IMR-90 (cell line): ENCODE results near the gene XRCC3. TPM values are rescaled to one million over a fixed set of nuclear protein-coding genes. Genes with fewer than 3 reads are reported as not detected.

Experiments used
- ATAC-seq: fragments of 200-7000 bp; cut with Tn5 transposase; 2 replicates; pipeline ENCODE4 v1.9.1; 2020; ENCODE audit warnings: low read depth, mild to moderate bottlenecking, moderate library complexity
- BruUV-seq: library from RNA; stranded (reverse); fragments of 400-500 nt; replicated peaks from 2 replicates; lab custom pipeline; 2021; lab: Mats Ljungman, UMichigan
- CTCF ChIA-PET: fragments of 300-600 bp; formaldehyde crosslinking; extraction: SDS; loops from one replicate; lab custom pipeline; 2021; ENCODE audit warnings: antibody characterized with exemption; lab: Yijun Ruan, JAX
- POLR2A ChIA-PET: fragments of 300-600 bp; sonication (Branson Sonifier 250); formaldehyde crosslinking; loops from one replicate; lab custom pipeline; 2022; ENCODE audit warnings: antibody characterized with exemption; ENCODE audit not compliant: unreplicated experiment; lab: Charles Lee
- DNase-seq: peaks from one replicate; pipeline ENCODE4 v3.0.0; 2013
- H2AFZ ChIP-seq: replicated peaks from 2 replicates; pipeline ENCODE3; 2013; ENCODE audit warnings: low read length, mild to moderate bottlenecking; ENCODE audit not compliant: poor library complexity
- H2AK5ac ChIP-seq: 2 replicates; pipeline ENCODE4 v1.6.1; 2013; ENCODE audit warnings: low read depth, low read length, inconsistent platforms
- H2AK9ac ChIP-seq: replicated peaks from 2 replicates; pipeline ENCODE3; 2013; ENCODE audit warnings: mild to moderate bottlenecking, low read depth, low read length, moderate library complexity; ENCODE audit not compliant: poor library complexity
- H2BK120ac ChIP-seq: 2 replicates; pipeline ENCODE4 v1.6.1; 2013; ENCODE audit warnings: low read depth, low read length, inconsistent platforms
- H2BK15ac ChIP-seq: 3 replicates; pipeline ENCODE4 v1.6.1; 2013; ENCODE audit warnings: low read depth, low read length, inconsistent platforms
- H2BK20ac ChIP-seq: 2 replicates; pipeline ENCODE4 v1.6.1; 2013; ENCODE audit warnings: low read depth, mild to moderate bottlenecking, inconsistent platforms, low read length, moderate library complexity
- H2BK5ac ChIP-seq: 2 replicates; pipeline ENCODE4 v1.6.1; 2013; ENCODE audit warnings: mild to moderate bottlenecking, low read depth, low read length, inconsistent platforms; ENCODE audit not compliant: poor library complexity, severe bottlenecking
- H3K14ac ChIP-seq: replicated peaks from 2 replicates; pipeline ENCODE4 v1.6.1; 2013; ENCODE audit warnings: low read depth, low read length, inconsistent platforms
- H3K18ac ChIP-seq: 2 replicates; pipeline ENCODE4 v1.6.1; 2013; ENCODE audit warnings: low read depth, low read length, control low read depth
- H3K23ac ChIP-seq: 2 replicates; pipeline ENCODE4 v1.6.1; 2013; ENCODE audit warnings: low read depth, low read length, inconsistent platforms
- H3K27ac ChIP-seq: 2 replicates; pipeline ENCODE4 v1.5.1; 2013; ENCODE audit warnings: mild to moderate bottlenecking, control low read depth, low read length; ENCODE audit not compliant: insufficient read depth
- H3K27me3 ChIP-seq: 2 replicates; pipeline ENCODE4 v1.6.1; 2013; ENCODE audit warnings: low read length; ENCODE audit not compliant: control insufficient read depth, insufficient read depth
- H3K36me3 ChIP-seq: 2 replicates; pipeline ENCODE4 v1.6.1; 2013; ENCODE audit warnings: low read length, mixed read lengths; ENCODE audit not compliant: control insufficient read depth, insufficient read depth
- H3K4ac ChIP-seq: 2 replicates; pipeline ENCODE4 v1.6.1; 2013; ENCODE audit warnings: low read depth, low read length, inconsistent platforms
- H3K4me1 ChIP-seq: 2 replicates; pipeline ENCODE4 v1.6.1; 2013; ENCODE audit warnings: low read length, mixed read lengths; ENCODE audit not compliant: control insufficient read depth, insufficient read depth
- H3K4me2 ChIP-seq: 2 replicates; pipeline ENCODE4 v1.6.1; 2013; ENCODE audit warnings: low read depth, mild to moderate bottlenecking, control low read depth, low read length, moderate library complexity
- H3K4me3 ChIP-seq: 2 replicates; pipeline ENCODE4 v1.5.1; 2013; ENCODE audit warnings: low read depth, mild to moderate bottlenecking, control low read depth, low read length, moderate library complexity; ENCODE audit not compliant: insufficient read depth
- H3K56ac ChIP-seq: 2 replicates; pipeline ENCODE4 v1.6.1; 2013; ENCODE audit warnings: low read length, inconsistent platforms; ENCODE audit not compliant: insufficient read depth; ENCODE audit errors: extremely low read depth
- H3K79me1 ChIP-seq, 2 experiments: 2 replicates each; pipeline ENCODE4 v1.6.1; 2013; ENCODE audit warnings: low read length in 2 of 2, inconsistent platforms in 1 of 2, low read depth in 1 of 2
- H3K9ac ChIP-seq: 2 replicates; pipeline ENCODE4 v1.6.1; 2013; ENCODE audit warnings: low read depth, low read length, control low read depth
- H3K9me1 ChIP-seq: 2 replicates; pipeline ENCODE4 v1.6.1; 2013; ENCODE audit warnings: low read length, inconsistent platforms; ENCODE audit not compliant: insufficient read depth
- H3K9me3 ChIP-seq: 2 replicates; pipeline ENCODE4 v1.6.1; 2013; ENCODE audit warnings: low read length; ENCODE audit not compliant: control insufficient read depth, insufficient read depth
- H4K20me1 ChIP-seq: 2 replicates; pipeline ENCODE4 v1.6.1; 2013; ENCODE audit warnings: low read length, inconsistent platforms; ENCODE audit not compliant: insufficient read depth
- H4K5ac ChIP-seq: 2 replicates; pipeline ENCODE4 v1.6.1; 2013; ENCODE audit warnings: mild to moderate bottlenecking, low read depth, low read length, control low read depth
- H4K8ac ChIP-seq, 2 experiments: 2 replicates each; pipeline ENCODE4 v1.6.1; 2013; ENCODE audit warnings: low read depth in 2 of 2, low read length in 2 of 2, control low read depth in 1 of 2, inconsistent platforms in 1 of 2
- H4K91ac ChIP-seq: 2 replicates; pipeline ENCODE4 v1.6.1; 2013; ENCODE audit warnings: low read depth, low read length, inconsistent platforms; ENCODE audit not compliant: insufficient read depth
- BHLHE40 ChIP-seq: fragments of 150-350 bp; IDR thresholded peaks from 2 replicates; pipeline ENCODE4 v1.6.1; 2016; ENCODE audit warnings: mild to moderate bottlenecking, low read depth, low read length
- CEBPB ChIP-seq: IDR thresholded peaks from 2 replicates; pipeline ENCODE4 v1.6.1; 2012; ENCODE audit warnings: low read depth, low read length, improper control_type of control experiment
- CHD1 ChIP-seq: IDR thresholded peaks from 2 replicates; pipeline ENCODE4 v1.6.1; 2012; ENCODE audit warnings: low read depth, low read length, improper control_type of control experiment
- FOS ChIP-seq: fragments of 150-350 bp; IDR thresholded peaks from 2 replicates; pipeline ENCODE4 v1.6.1; 2016; ENCODE audit warnings: low read depth, low read length
- MAFK ChIP-seq: IDR thresholded peaks from 2 replicates; pipeline ENCODE4 v1.6.1; 2012; ENCODE audit warnings: low read depth, low read length, improper control_type of control experiment
- MAZ ChIP-seq: IDR thresholded peaks from 2 replicates; pipeline ENCODE4 v1.6.1; 2012; ENCODE audit warnings: low read depth, mild to moderate bottlenecking, low read length, improper control_type of control experiment, moderate library complexity, borderline replicate concordance
- MXI1 ChIP-seq: IDR thresholded peaks from 2 replicates; pipeline ENCODE4 v1.6.1; 2012; ENCODE audit warnings: low read depth, mild to moderate bottlenecking, low read length, moderate library complexity, borderline replicate concordance
- NFE2L2 ChIP-seq: fragments of 150-350 bp; IDR thresholded peaks from 2 replicates; pipeline ENCODE4 v1.6.1; 2016; ENCODE audit warnings: low read depth, mild to moderate bottlenecking, low read length
- POLR2A ChIP-seq: IDR thresholded peaks from 2 replicates; pipeline ENCODE4 v1.6.1; 2012; ENCODE audit warnings: mild to moderate bottlenecking, low read depth, low read length
- RAD21 ChIP-seq: IDR thresholded peaks from 2 replicates; pipeline ENCODE4 v1.6.1; 2012; ENCODE audit warnings: low read length, improper control_type of control experiment
- RCOR1 ChIP-seq: IDR thresholded peaks from 2 replicates; pipeline ENCODE4 v1.6.1; 2012; ENCODE audit warnings: mild to moderate bottlenecking, low read length, improper control_type of control experiment; ENCODE audit not compliant: insufficient replicate concordance
- RFX5 ChIP-seq: IDR thresholded peaks from 2 replicates; pipeline ENCODE4 v1.8.0; 2012; ENCODE audit warnings: low read depth, mild to moderate bottlenecking, low read length, moderate library complexity
- SMC3 ChIP-seq: fragments of 150-350 bp; IDR thresholded peaks from 2 replicates; pipeline ENCODE4 v1.6.1; 2016; ENCODE audit warnings: low read depth, mild to moderate bottlenecking, antibody characterized with exemption, low read length, moderate library complexity
- WGBS, 2 experiments: methylation state at CpG; one replicate each; pipeline versions ENCODE4 v1.1.5 to v1.1.7; 2013; ENCODE audit warnings: missing lambda C conversion rate in 2 of 2; ENCODE audit not compliant: insufficient read length in 1 of 2; ENCODE audit errors: extremely low coverage in 2 of 2; 5-methylcytosine and 5-hydroxymethylcytosine counted together
- dilution Hi-C: fragments of 300-500 bp; cut with HindIII; formaldehyde crosslinking; loops from one replicate; pipeline ENCODE4 v1.14.3; 2018; ENCODE audit warnings: low sequenced_read_pairs; ENCODE audit not compliant: unreplicated experiment
- in situ Hi-C: fragments of 300-500 bp; cut with MboI; formaldehyde crosslinking; loops from 3 replicates; pipeline ENCODE4 v1.14.3; 2019; ENCODE audit warnings: low sequenced_read_pairs, inconsistent platforms, mixed read lengths
- intact Hi-C: fragments of 100-400 bp; cut with micrococcal nuclease; formaldehyde crosslinking; loops from 2 replicates; pipeline ENCODE4 v1.10.0; 2022
- polyA plus RNA-seq, 3 experiments: library from polyadenylated mRNA; depleted of rRNA; stranded (reverse); fragments of >200 nt; gene quantifications; 2 replicates each; pipeline ENCODE4 v1.2.3, GENCODE V29; 2012; ENCODE audit warnings: low replicate concordance in 1 of 3
- total RNA-seq: library from RNA; depleted of rRNA; stranded (reverse); fragments of >200 nt; gene quantifications from 2 replicates; pipeline ENCODE4 v1.2.3, GENCODE V29; 2012
- TF ChIP-seq, protein P1 (sequence below): fragments of 150-350 bp; IDR thresholded peaks from 2 replicates; pipeline ENCODE4 v1.6.1; 2017; ENCODE audit warnings: mild to moderate bottlenecking, antibody characterized with exemption, low read length, low read depth
- TF ChIP-seq, protein P2 (sequence below): fragments of 150-350 bp; IDR thresholded peaks from 2 replicates; pipeline ENCODE4 v1.6.1; 2016; ENCODE audit warnings: low read depth, mild to moderate bottlenecking, low read length, moderate library complexity, borderline replicate concordance
- TF ChIP-seq, protein P3 (sequence below): conservative IDR thresholded peaks from 2 replicates; pipeline ENCODE4 v1.5.1; 2012; ENCODE audit warnings: mild to moderate bottlenecking, low read depth, low read length, improper control_type of control experiment

XRCC3 gene
- total and polyA plus RNA-seq, 2 of the 4 experiments (the other 2 are of a cell fraction): 8.1 to 9.5 TPM

DNA sequence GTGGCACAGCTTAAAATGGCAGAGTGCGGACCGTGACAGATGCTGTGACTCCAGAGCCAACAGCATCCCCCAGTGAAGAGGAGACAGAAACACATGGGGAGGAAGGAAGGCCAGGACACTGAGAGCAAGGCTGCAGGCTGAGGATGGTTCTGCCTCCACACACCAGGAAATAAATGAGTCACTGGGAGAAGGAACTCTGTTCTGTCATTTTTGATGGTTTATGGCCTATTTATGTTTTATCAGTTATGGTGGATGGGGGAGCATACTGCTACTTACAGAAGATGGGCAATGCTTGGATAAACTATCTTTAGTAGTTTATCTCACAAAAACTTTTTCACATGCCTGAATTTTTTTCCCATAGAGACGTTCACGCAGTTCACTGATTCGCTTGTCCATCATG lies 34.2 kb upstream of the XRCC3 start:
- H4K91ac ChIP-seq: no peak overlapping the region
- no peak overlapping the region for H3K23ac ChIP-seq
- H4K20me1 ChIP-seq: no peaks in the 10 kb centered on the region
- no peak overlapping the region for H4K5ac ChIP-seq
- ATAC-seq (no peak), DNase-seq (no peak)
- H2BK5ac ChIP-seq: no peak overlapping the region
- H3K9me1 ChIP-seq: no peaks in the 10 kb centered on the region; the same call in 1 of the 2 replicates
- H2BK120ac ChIP-seq: no peak overlapping the region
- no peaks in the 10 kb centered on the region for H3K4me1 ChIP-seq
- no peak overlapping the region for H3K27ac ChIP-seq
- intact Hi-C loops (no loop called here), dilution Hi-C loops (no loop called here), in situ Hi-C loops (no loop called here)
- H2AFZ ChIP-seq: no peak overlapping the region
- no peak overlapping the region for H2AK5ac ChIP-seq
- no peak overlapping the region for H3K4ac ChIP-seq
- no peak overlapping the region for H2AK9ac ChIP-seq
- no peak overlapping the region for H3K4me2 ChIP-seq
- H3K9me3 ChIP-seq: no peaks in the 10 kb centered on the region
- POLR2A ChIA-PET: no interaction called here
- TF ChIP-seq, protein P1, sequence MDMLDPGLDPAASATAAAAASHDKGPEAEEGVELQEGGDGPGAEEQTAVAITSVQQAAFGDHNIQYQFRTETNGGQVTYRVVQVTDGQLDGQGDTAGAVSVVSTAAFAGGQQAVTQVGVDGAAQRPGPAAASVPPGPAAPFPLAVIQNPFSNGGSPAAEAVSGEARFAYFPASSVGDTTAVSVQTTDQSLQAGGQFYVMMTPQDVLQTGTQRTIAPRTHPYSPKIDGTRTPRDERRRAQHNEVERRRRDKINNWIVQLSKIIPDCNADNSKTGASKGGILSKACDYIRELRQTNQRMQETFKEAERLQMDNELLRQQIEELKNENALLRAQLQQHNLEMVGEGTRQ: no peak
- TF ChIP-seq POLR2A (no peak), MXI1 (no peak), NFE2L2 (no peak), RAD21 (no peak), MAFK (no peak), RFX5 (no peak), CHD1 (no peak), FOS (no peak), CEBPB (no peak), SMC3 (no peak), RCOR1 (no peak), BHLHE40 (no peak), MAZ (no peak)
- TF ChIP-seq, protein P2, sequence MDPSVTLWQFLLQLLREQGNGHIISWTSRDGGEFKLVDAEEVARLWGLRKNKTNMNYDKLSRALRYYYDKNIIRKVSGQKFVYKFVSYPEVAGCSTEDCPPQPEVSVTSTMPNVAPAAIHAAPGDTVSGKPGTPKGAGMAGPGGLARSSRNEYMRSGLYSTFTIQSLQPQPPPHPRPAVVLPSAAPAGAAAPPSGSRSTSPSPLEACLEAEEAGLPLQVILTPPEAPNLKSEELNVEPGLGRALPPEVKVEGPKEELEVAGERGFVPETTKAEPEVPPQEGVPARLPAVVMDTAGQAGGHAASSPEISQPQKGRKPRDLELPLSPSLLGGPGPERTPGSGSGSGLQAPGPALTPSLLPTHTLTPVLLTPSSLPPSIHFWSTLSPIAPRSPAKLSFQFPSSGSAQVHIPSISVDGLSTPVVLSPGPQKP: no peak
- TF ChIP-seq, protein P3, sequence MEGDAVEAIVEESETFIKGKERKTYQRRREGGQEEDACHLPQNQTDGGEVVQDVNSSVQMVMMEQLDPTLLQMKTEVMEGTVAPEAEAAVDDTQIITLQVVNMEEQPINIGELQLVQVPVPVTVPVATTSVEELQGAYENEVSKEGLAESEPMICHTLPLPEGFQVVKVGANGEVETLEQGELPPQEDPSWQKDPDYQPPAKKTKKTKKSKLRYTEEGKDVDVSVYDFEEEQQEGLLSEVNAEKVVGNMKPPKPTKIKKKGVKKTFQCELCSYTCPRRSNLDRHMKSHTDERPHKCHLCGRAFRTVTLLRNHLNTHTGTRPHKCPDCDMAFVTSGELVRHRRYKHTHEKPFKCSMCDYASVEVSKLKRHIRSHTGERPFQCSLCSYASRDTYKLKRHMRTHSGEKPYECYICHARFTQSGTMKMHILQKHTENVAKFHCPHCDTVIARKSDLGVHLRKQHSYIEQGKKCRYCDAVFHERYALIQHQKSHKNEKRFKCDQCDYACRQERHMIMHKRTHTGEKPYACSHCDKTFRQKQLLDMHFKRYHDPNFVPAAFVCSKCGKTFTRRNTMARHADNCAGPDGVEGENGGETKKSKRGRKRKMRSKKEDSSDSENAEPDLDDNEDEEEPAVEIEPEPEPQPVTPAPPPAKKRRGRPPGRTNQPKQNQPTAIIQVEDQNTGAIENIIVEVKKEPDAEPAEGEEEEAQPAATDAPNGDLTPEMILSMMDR: no peak
- H3K9ac ChIP-seq: no peak overlapping the region
- no peaks in the 10 kb centered on the region for H3K79me1 ChIP-seq
- H3K14ac ChIP-seq: no peak overlapping the region
- no peak overlapping the region for H3K4me3 ChIP-seq
- no peak overlapping the region for H2BK20ac ChIP-seq
- no peaks in the 10 kb centered on the region for H3K27me3 ChIP-seq
- H3K56ac ChIP-seq: no peak overlapping the region
- no TSS peak for BruUV-seq
- no peak overlapping the region for H2BK15ac ChIP-seq
- H4K8ac ChIP-seq: no peak overlapping the region
- no peaks in the 10 kb centered on the region for H3K36me3 ChIP-seq
- no peak overlapping the region for H3K18ac ChIP-seq
- WGBS, 2 experiments: 100% methylated on average over 2 of the region's 5 CpGs; no CpG with 5 or more reads in 1 of the 2 experiments
- CTCF ChIA-PET: no interaction called here
